ENCODE measurements around the gene FPGT. TPM values are rescaled to one million over a fixed set of nuclear protein-coding genes. Genes with fewer than 3 reads are reported as not detected.
"Not testable (repeated sequence)": the region's sequence is repeated elsewhere in the genome, so short reads cannot be mapped to it uniquely, and the experiment has no call there.

The FPGT gene
- total RNA-seq, 1 donor from 2014 or later, result 11.7 TPM

DNA sequence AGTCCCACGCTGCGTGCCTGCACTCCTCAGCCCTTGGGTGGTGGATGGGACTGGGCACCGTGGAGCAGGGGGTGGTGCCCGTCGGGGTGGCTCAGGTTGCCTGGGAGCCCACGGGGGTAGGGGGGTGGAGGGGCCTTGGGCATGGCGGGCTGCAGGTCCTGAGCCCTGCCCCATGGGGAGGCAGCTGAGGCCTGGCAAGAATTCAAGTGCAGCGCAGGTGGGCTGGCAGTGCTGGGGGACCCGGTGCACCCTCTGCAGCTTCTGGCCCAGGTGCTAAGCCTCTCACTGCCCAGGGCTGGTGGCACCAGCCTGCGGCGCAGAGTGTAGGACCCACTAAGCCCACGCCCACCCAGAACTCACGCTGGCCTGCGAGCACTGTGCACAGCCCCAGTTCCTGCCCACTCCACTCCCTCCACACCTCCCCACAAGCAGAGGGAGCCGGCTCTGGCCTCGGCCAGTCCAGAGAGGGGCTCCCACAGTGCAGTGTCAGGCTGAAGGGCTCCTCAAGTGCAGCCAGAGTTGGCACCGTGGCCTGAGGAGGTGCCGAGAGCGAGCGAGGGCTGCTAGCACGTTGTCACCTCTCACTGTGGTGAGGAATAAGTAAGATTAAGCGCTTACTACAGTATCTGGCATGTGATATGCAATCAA, 50.0 kb downstream of the FPGT start:
- no peaks in the 10 kb centered on the region for H3K4me1 Mint-ChIP-seq (ENCODE audit: unreplicated experiment)
- no peak for DNase-seq (ENCODE audit: low spot score)
- peaks cover 4% of the 10 kb centered on the region for H3K36me3 Mint-ChIP-seq (ENCODE audit: low read depth, unreplicated experiment)
- H3K27ac Mint-ChIP-seq (ENCODE audit: unreplicated experiment), result no peak overlapping the region
- no peaks in the 10 kb centered on the region for H3K27me3 Mint-ChIP-seq (ENCODE audit: unreplicated experiment)
- H3K9me3 Mint-ChIP-seq (ENCODE audit: unreplicated experiment), result no peaks in the 10 kb centered on the region
- H3K4me3 Mint-ChIP-seq (ENCODE audit: unreplicated experiment), result no peak overlapping the region
- TF ChIP-seq, protein P1, sequence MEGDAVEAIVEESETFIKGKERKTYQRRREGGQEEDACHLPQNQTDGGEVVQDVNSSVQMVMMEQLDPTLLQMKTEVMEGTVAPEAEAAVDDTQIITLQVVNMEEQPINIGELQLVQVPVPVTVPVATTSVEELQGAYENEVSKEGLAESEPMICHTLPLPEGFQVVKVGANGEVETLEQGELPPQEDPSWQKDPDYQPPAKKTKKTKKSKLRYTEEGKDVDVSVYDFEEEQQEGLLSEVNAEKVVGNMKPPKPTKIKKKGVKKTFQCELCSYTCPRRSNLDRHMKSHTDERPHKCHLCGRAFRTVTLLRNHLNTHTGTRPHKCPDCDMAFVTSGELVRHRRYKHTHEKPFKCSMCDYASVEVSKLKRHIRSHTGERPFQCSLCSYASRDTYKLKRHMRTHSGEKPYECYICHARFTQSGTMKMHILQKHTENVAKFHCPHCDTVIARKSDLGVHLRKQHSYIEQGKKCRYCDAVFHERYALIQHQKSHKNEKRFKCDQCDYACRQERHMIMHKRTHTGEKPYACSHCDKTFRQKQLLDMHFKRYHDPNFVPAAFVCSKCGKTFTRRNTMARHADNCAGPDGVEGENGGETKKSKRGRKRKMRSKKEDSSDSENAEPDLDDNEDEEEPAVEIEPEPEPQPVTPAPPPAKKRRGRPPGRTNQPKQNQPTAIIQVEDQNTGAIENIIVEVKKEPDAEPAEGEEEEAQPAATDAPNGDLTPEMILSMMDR (IDR thresholded peaks at IDR 0.05; ENCODE audit: unreplicated experiment), result no peak

DNA sequence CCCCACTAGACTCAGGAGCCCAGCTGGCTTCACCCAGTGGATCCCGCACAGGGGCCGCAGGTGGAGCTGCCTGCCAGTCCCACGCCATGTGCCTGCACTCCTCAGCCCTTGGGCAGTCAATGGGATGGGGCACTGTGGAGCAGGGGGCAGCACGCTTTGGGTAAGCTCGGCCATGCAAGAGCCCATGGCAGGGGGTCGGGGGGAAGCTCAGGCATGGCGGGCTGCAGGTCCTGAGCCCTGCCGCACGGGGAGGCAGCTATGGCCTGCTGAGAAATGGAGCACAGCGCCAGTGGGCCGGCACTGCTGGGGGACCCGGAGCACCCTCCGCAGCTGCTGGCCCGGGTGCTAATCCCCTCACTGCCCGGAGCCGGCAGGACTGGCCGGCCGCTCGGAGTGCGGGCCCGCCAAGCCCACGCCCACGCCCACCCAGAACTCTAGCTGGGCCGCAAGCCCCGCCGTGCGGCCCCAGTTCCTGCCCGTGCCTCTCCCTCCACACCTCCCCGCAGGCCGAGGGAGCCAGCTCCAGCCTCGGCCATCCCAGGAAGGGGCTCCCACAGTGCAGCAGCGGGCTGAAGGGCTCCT, 55.3 kb downstream of the FPGT start:
- not testable (repeated sequence) for H3K27ac Mint-ChIP-seq (ENCODE audit: unreplicated experiment)

More for the DNA sequence above, 55.3 kb downstream of the FPGT start:
- not testable (repeated sequence) for H3K4me3 Mint-ChIP-seq (ENCODE audit: unreplicated experiment); DNase-seq (ENCODE audit: low spot score); H3K27me3 Mint-ChIP-seq (ENCODE audit: unreplicated experiment); H3K4me1 Mint-ChIP-seq (ENCODE audit: unreplicated experiment); H3K9me3 Mint-ChIP-seq (ENCODE audit: unreplicated experiment); H3K36me3 Mint-ChIP-seq (ENCODE audit: low read depth, unreplicated experiment)

Other genes with a start within 250 kb of the FPGT start
- gene LRRIQ3, start 66 bp upstream of the FPGT start, total RNA-seq (ENCODE audit: unreplicated experiment), result 0.21 TPM
- gene TNNI3K, start 37.1 kb downstream of the FPGT start, total RNA-seq (ENCODE audit: unreplicated experiment), result not detected

Data from endothelial cell (in vitro differentiated cells).